ENCODE measurements around the gene NECTIN1.

NECTIN1 gene

DNA sequence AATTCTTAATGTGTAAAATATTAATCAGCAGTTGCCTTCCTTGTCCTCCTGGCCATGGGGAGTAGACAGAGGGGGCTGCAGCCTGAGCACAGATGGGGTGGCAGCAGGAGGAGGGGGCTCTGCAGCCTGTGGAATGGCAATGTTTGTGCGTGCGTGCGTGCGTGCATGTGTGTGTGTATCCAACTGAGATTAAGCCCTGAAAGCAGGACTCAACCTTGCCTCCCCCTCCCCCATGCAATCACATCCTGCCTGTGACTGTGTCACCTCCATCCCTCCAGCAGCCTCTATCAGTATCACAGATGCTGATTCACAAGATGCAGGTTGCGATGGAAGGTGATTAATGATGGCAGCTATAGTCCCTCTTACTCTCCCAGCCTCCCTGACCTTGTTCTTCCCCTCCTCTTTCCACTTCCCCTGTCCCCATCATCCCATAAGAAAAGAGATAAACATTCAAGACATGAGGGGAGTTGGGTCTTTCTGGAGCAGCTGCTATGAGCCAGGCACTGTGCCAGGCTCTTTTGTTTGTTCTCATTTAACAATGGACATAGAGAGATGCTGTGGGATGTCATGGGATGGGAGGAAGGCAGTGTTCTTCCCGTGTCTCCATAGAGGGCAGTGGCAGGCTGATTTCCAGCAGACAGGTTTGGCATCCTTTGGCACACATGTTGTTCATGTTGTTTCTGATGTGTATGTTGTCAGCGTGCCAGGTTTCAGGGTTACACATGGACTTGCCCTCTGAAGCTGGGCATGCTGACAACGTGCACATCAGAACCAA is 43.8 kb upstream of the NECTIN1 start:
- Histone ChIP-seq H3K9me3 (ENCODE audit: control insufficient read depth, insufficient read depth, low read length) (no peaks in the 10 kb centered on the region), H3K4me2 (ENCODE audit: low read length) (no peak overlapping the region), H3K4me1 (ENCODE audit: control insufficient read depth, low read length) (no peaks in the 10 kb centered on the region), H3F3A (ENCODE audit: control insufficient read depth, insufficient read depth) (no peaks in the 10 kb centered on the region), H3K79me2 (ENCODE audit: control insufficient read depth, low read length) (no peaks in the 10 kb centered on the region), H3K4me3 (ENCODE audit: low read length) (no peak overlapping the region), H4K20me1 (ENCODE audit: control insufficient read depth, insufficient read depth, low read depth, low read length) (no peaks in the 10 kb centered on the region), H3K27ac (ENCODE audit: low read depth, low read length) (no peak overlapping the region), H3K36me3 (ENCODE audit: control insufficient read depth, low read length) (no peaks in the 10 kb centered on the region), H3K9me2 (replicated peaks; ENCODE audit: control insufficient read depth, low read length) (no peaks in the 10 kb centered on the region), H3K27me3 (ENCODE audit: control insufficient read depth, low read length) (peaks cover 6% of the 10 kb centered on the region; the same call in 1 of the 2 replicates)
- TF ChIP-seq EZH2phosphoT487 (IDR thresholded peaks at IDR 0.05; ENCODE audit: borderline replicate concordance, low read length) = no peak
- TF ChIP-seq, protein P1, sequence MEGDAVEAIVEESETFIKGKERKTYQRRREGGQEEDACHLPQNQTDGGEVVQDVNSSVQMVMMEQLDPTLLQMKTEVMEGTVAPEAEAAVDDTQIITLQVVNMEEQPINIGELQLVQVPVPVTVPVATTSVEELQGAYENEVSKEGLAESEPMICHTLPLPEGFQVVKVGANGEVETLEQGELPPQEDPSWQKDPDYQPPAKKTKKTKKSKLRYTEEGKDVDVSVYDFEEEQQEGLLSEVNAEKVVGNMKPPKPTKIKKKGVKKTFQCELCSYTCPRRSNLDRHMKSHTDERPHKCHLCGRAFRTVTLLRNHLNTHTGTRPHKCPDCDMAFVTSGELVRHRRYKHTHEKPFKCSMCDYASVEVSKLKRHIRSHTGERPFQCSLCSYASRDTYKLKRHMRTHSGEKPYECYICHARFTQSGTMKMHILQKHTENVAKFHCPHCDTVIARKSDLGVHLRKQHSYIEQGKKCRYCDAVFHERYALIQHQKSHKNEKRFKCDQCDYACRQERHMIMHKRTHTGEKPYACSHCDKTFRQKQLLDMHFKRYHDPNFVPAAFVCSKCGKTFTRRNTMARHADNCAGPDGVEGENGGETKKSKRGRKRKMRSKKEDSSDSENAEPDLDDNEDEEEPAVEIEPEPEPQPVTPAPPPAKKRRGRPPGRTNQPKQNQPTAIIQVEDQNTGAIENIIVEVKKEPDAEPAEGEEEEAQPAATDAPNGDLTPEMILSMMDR (IDR thresholded peaks at IDR 0.05; ENCODE audit: low read depth, low read length, poor library complexity, severe bottlenecking) = no peak

DNA sequence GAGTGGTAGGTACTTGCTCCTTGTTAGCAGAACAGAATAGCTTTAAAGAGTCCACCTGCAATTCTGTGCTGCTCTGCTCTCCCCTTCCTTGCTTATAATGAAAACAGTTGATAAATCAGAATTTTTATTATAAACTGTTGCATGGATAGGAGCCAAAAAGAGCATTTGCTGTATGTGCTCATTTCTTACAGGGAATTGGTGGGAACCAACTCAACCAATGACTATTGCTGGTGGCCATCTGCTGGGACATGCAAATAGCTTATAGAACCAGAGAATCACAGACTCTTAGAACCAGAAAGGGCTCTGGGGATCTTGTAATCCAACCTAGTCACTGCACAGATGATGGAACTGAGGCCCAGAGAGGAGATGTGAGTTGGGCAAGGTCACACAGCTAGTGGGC is 43.1 kb upstream of the NECTIN1 start:
- TF ChIP-seq, protein P1 (IDR thresholded peaks at IDR 0.05; ENCODE audit: low read depth, low read length, poor library complexity, severe bottlenecking) = no peak
- no peak for TF ChIP-seq EZH2phosphoT487 (IDR thresholded peaks at IDR 0.05; ENCODE audit: borderline replicate concordance, low read length)
- Histone ChIP-seq H3K27me3 (ENCODE audit: control insufficient read depth, low read length) (peaks cover 7% of the 10 kb centered on the region), H3K27ac (ENCODE audit: low read depth, low read length) (no peak overlapping the region)

DNA sequence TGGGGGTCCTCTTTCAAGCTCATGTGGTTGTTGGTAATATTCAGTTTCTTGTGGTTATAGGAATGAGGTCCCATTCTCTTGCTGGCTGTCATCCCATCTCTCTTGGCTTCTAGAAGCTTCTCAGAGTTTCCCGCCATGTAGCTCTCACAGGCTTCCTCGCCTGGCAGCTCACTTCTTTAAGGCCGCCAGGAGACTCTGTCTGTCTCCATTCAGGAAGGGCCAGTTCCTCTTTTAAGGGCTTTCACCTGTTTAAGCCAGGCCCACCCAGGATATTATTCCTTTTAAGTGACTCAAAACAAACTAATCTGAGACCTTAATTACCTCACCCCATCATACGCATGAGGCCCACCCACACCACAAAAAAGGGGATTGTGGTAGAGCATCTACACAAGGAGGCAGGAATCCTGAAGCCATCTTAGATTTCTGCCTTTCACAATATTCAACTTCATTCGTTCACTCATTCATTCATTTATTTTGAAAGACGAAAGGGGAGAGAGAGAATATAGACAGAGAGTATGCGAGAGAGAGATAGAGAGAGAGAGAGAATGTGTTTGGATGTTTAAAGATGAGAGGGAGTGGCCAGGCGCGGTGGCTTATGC is 42.3 kb upstream of the NECTIN1 start:
- H3K4me3 ChIP-seq (ENCODE audit: low read length) = no peak overlapping the region
- no peak overlapping the region for H3K4me2 ChIP-seq (ENCODE audit: low read length)
- no peaks in the 10 kb centered on the region for H4K20me1 ChIP-seq (ENCODE audit: control insufficient read depth, insufficient read depth, low read depth, low read length)
- no peak overlapping the region for H3K27ac ChIP-seq (ENCODE audit: low read depth, low read length)
- no peaks in the 10 kb centered on the region for H3K9me2 ChIP-seq (replicated peaks; ENCODE audit: control insufficient read depth, low read length)
- no peaks in the 10 kb centered on the region for H3K4me1 ChIP-seq (ENCODE audit: control insufficient read depth, low read length)
- no peaks in the 10 kb centered on the region for H3F3A ChIP-seq (ENCODE audit: control insufficient read depth, insufficient read depth)
- no peaks in the 10 kb centered on the region for H3K36me3 ChIP-seq (ENCODE audit: control insufficient read depth, low read length)
- TF ChIP-seq EZH2phosphoT487 (IDR thresholded peaks at IDR 0.05; ENCODE audit: borderline replicate concordance, low read length) = no peak
- TF ChIP-seq, protein P1 (IDR thresholded peaks at IDR 0.05; ENCODE audit: low read depth, low read length, poor library complexity, severe bottlenecking) = no peak
- no peaks in the 10 kb centered on the region for H3K79me2 ChIP-seq (ENCODE audit: control insufficient read depth, low read length)
- no peaks in the 10 kb centered on the region for H3K9me3 ChIP-seq (ENCODE audit: control insufficient read depth, insufficient read depth, low read length)
- peaks cover 7% of the 10 kb centered on the region for H3K27me3 ChIP-seq (ENCODE audit: control insufficient read depth, low read length)

More for the DNA sequence above, 43.1 kb upstream of the NECTIN1 start:
- no peaks in the 10 kb centered on the region for H3K4me1 ChIP-seq (ENCODE audit: control insufficient read depth, low read length)
- H3K79me2 ChIP-seq (ENCODE audit: control insufficient read depth, low read length) = no peaks in the 10 kb centered on the region
- H3K4me2 ChIP-seq (ENCODE audit: low read length) = no peak overlapping the region
- no peaks in the 10 kb centered on the region for H4K20me1 ChIP-seq (ENCODE audit: control insufficient read depth, insufficient read depth, low read depth, low read length)
- no peaks in the 10 kb centered on the region for H3K9me3 ChIP-seq (ENCODE audit: control insufficient read depth, insufficient read depth, low read length)
- H3K4me3 ChIP-seq (ENCODE audit: low read length) = no peak overlapping the region
- H3K9me2 ChIP-seq (replicated peaks; ENCODE audit: control insufficient read depth, low read length) = no peaks in the 10 kb centered on the region
- H3K36me3 ChIP-seq (ENCODE audit: control insufficient read depth, low read length) = no peaks in the 10 kb centered on the region
- no peaks in the 10 kb centered on the region for H3F3A ChIP-seq (ENCODE audit: control insufficient read depth, insufficient read depth)

Data from DOHH2 (cell line).